Uterus (tissue), 2 donors: ENCODE measurements around the gene CASP10.

Experiments
- CTCF ChIP-seq, 4 experiments: fragments of 200-600 bp in 2 of 4; fragments of 450-650 bp in 2 of 4; sonication (generic) in 2 of 4; IDR thresholded peaks; one replicate each; pipeline ENCODE4 v1.5.1; 2016 to 2019; ENCODE audit warnings: antibody characterized with exemption in 4 of 4, mild to moderate bottlenecking in 2 of 4, moderate library complexity in 1 of 4
- POLR2A ChIP-seq, 2 donors: fragments of 450-650 bp; IDR thresholded peaks; one replicate each; pipeline ENCODE4 v1.6.1; 2016; ENCODE audit warnings: antibody characterized with exemption in 2 of 2, mild to moderate bottlenecking in 1 of 2, moderate library complexity in 1 of 2

- no peak for TF ChIP-seq CTCF (IDR thresholded peaks at IDR 0.05)
- no peak for TF ChIP-seq POLR2A (IDR thresholded peaks at IDR 0.05)
Observed at GRCh38 chr2:201139836-201140604, 42.9 kb upstream of the CASP10 start.
